ENCODE data around the gene ADARB2. TPM values are rescaled to one million over a fixed set of nuclear protein-coding genes. Genes with fewer than 3 reads are reported as not detected.
"Not testable (repeated sequence)": the region's sequence is repeated elsewhere in the genome, so short reads cannot be mapped to it uniquely, and the experiment has no call there.

The ADARB2 gene
- total and polyA plus RNA-seq, 4 donors = 0.55 to 0.70 (median 0.59) TPM; not detected in 1

DNA sequence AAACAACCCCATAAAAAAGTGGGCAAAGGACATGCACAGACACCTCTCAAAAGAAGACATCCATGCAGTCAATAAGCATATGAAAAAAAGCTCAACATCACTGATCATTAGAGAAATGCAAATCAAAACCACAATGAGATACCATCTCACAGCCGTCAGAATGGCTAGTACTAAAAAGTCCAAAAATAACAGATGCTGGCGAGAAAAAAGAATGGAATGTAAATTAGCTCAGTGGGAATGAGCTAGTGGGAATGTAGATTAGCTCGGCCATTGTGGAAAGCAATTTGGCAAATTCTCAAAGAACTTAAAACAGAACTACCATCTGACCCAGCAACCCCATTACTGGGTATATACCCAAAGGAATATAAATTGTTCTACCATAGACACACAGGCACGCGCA is 394.1 kb downstream of the ADARB2 start:
- no peak overlapping the region for H3K9ac ChIP-seq (ENCODE audit: low read depth in 1 of 2, low read length in 2 of 2)
- no peak for TF ChIP-seq FOXA2 (IDR thresholded peaks at IDR 0.05)
- TF ChIP-seq JUND (IDR thresholded peaks at IDR 0.05) = no peak
- TF ChIP-seq, protein P1, sequence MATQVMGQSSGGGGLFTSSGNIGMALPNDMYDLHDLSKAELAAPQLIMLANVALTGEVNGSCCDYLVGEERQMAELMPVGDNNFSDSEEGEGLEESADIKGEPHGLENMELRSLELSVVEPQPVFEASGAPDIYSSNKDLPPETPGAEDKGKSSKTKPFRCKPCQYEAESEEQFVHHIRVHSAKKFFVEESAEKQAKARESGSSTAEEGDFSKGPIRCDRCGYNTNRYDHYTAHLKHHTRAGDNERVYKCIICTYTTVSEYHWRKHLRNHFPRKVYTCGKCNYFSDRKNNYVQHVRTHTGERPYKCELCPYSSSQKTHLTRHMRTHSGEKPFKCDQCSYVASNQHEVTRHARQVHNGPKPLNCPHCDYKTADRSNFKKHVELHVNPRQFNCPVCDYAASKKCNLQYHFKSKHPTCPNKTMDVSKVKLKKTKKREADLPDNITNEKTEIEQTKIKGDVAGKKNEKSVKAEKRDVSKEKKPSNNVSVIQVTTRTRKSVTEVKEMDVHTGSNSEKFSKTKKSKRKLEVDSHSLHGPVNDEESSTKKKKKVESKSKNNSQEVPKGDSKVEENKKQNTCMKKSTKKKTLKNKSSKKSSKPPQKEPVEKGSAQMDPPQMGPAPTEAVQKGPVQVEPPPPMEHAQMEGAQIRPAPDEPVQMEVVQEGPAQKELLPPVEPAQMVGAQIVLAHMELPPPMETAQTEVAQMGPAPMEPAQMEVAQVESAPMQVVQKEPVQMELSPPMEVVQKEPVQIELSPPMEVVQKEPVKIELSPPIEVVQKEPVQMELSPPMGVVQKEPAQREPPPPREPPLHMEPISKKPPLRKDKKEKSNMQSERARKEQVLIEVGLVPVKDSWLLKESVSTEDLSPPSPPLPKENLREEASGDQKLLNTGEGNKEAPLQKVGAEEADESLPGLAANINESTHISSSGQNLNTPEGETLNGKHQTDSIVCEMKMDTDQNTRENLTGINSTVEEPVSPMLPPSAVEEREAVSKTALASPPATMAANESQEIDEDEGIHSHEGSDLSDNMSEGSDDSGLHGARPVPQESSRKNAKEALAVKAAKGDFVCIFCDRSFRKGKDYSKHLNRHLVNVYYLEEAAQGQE (IDR thresholded peaks at IDR 0.05) = no peak
- no peak for TF ChIP-seq SP1 (IDR thresholded peaks at IDR 0.05)
- TF ChIP-seq FOXA1 (IDR thresholded peaks at IDR 0.05) = no peak
- TF ChIP-seq RXRA (IDR thresholded peaks at IDR 0.05) = no peak
- TF ChIP-seq, protein P2, sequence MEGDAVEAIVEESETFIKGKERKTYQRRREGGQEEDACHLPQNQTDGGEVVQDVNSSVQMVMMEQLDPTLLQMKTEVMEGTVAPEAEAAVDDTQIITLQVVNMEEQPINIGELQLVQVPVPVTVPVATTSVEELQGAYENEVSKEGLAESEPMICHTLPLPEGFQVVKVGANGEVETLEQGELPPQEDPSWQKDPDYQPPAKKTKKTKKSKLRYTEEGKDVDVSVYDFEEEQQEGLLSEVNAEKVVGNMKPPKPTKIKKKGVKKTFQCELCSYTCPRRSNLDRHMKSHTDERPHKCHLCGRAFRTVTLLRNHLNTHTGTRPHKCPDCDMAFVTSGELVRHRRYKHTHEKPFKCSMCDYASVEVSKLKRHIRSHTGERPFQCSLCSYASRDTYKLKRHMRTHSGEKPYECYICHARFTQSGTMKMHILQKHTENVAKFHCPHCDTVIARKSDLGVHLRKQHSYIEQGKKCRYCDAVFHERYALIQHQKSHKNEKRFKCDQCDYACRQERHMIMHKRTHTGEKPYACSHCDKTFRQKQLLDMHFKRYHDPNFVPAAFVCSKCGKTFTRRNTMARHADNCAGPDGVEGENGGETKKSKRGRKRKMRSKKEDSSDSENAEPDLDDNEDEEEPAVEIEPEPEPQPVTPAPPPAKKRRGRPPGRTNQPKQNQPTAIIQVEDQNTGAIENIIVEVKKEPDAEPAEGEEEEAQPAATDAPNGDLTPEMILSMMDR (IDR thresholded peaks at IDR 0.05; ENCODE audit: low read depth, low read length, missing input control) = no peak
- TF ChIP-seq HNF4G (IDR thresholded peaks at IDR 0.05) = no peak
- TF ChIP-seq RAD21 (IDR thresholded peaks at IDR 0.05) = no peak
- TF ChIP-seq NR2F2 (IDR thresholded peaks at IDR 0.05) = no peak
- TF ChIP-seq, protein P3, sequence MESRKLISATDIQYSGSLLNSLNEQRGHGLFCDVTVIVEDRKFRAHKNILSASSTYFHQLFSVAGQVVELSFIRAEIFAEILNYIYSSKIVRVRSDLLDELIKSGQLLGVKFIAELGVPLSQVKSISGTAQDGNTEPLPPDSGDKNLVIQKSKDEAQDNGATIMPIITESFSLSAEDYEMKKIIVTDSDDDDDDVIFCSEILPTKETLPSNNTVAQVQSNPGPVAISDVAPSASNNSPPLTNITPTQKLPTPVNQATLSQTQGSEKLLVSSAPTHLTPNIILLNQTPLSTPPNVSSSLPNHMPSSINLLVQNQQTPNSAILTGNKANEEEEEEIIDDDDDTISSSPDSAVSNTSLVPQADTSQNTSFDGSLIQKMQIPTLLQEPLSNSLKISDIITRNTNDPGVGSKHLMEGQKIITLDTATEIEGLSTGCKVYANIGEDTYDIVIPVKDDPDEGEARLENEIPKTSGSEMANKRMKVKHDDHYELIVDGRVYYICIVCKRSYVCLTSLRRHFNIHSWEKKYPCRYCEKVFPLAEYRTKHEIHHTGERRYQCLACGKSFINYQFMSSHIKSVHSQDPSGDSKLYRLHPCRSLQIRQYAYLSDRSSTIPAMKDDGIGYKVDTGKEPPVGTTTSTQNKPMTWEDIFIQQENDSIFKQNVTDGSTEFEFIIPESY (IDR thresholded peaks at IDR 0.05) = no peak
- TF ChIP-seq HNF4A (conservative IDR thresholded peaks at IDR 0.05) = no peak
- TF ChIP-seq EGR1 (IDR thresholded peaks at IDR 0.05; ENCODE audit: low read depth in 2 of 2) = no peak
- no peak for TF ChIP-seq GABPA (IDR thresholded peaks at IDR 0.05 in 1 of 2, conservative IDR thresholded peaks at IDR 0.05 in 1 of 2)
- no peaks in the 10 kb centered on the region for H3K9me3 ChIP-seq (ENCODE audit: control insufficient read depth in 4 of 4, low read length in 3 of 4)
- H3K27ac ChIP-seq (ENCODE audit: low read depth in 1 of 2, low read length in 2 of 2) = no peak overlapping the region
- DNase-seq (ENCODE audit: low spot score) = no peak
- no peaks in the 10 kb centered on the region for H3K36me3 ChIP-seq (ENCODE audit: control insufficient read depth in 4 of 4, insufficient read depth in 3 of 4, low read depth in 1 of 4, low read length in 3 of 4)
- H3K4me1 ChIP-seq (ENCODE audit: control insufficient read depth in 4 of 4, insufficient read depth in 4 of 4, low read length in 3 of 4) = no peaks in the 10 kb centered on the region
- 79% methylated on average over 5 of the region's 5 CpGs for WGBS
- H3K4me3 ChIP-seq (ENCODE audit: low read depth in 1 of 3, low read length in 3 of 3) = no peak overlapping the region
- H3K27me3 ChIP-seq (ENCODE audit: control insufficient read depth in 4 of 4, insufficient read depth in 4 of 4, low read length in 3 of 4) = peaks cover 0 to 3% (median 0%) of the 10 kb centered on the region in 4 donors

DNA sequence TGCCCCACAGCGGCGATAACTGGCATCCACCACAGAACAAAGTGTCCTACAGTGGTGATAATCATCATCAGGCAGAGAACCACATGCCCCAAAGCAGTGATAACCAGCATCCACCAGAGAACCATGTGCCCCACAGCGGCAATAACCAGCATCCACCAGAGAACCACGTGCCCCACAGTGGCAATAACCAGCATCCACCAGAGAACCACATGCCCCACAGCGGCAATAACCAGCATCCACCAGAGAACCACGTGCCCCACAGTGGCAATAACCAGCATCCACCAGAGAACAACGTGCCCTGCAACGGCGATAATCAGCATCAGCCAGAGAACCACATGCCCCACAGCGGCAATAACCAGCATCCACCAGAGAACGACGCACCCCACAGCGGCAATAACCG is 396.3 kb downstream of the ADARB2 start:
- H3K4me1 ChIP-seq (ENCODE audit: control insufficient read depth in 4 of 4, insufficient read depth in 4 of 4, low read length in 3 of 4); DNase-seq (ENCODE audit: low spot score); H3K9me3 ChIP-seq (ENCODE audit: control insufficient read depth in 4 of 4, low read length in 3 of 4); H3K9ac ChIP-seq (ENCODE audit: low read depth in 1 of 2, low read length in 2 of 2); H3K27ac ChIP-seq (ENCODE audit: low read depth in 1 of 2, low read length in 2 of 2); H3K36me3 ChIP-seq (ENCODE audit: control insufficient read depth in 4 of 4, insufficient read depth in 3 of 4, low read depth in 1 of 4, low read length in 3 of 4); H3K27me3 ChIP-seq (ENCODE audit: control insufficient read depth in 4 of 4, insufficient read depth in 4 of 4, low read length in 3 of 4); H3K4me3 ChIP-seq (ENCODE audit: low read depth in 1 of 3, low read length in 3 of 3): not testable (repeated sequence)
- WGBS = 97% methylated on average over 14 of the region's 14 CpGs
